Loucy (cell line): Measurements from ENCODE around the gene MCEMP1.

Experiments
- H2AFZ ChIP-seq: fragments of 200-600 bp; sonication (generic); 2 replicates; pipeline ENCODE4 v1.6.0; 2016; ENCODE audit warnings: antibody characterized with exemption, mild to moderate bottlenecking, low read length, moderate library complexity
- H3F3A ChIP-seq: fragments of 200-600 bp; 2 replicates; pipeline ENCODE4 v1.6.0; 2016; ENCODE audit warnings: antibody characterized with exemption, low read depth, mild to moderate bottlenecking
- H3K27me3 ChIP-seq: fragments of 200-600 bp; sonication (generic); 2 replicates; pipeline ENCODE4 v1.6.1; 2014; ENCODE audit warnings: low read length, mild to moderate bottlenecking; ENCODE audit not compliant: insufficient read depth, poor library complexity, severe bottlenecking
- H3K36me3 ChIP-seq: fragments of 200-600 bp; sonication (generic); 2 replicates; pipeline ENCODE4 v1.6.1; 2016; ENCODE audit warnings: low read length; ENCODE audit not compliant: insufficient read depth
- H3K4me1 ChIP-seq: fragments of 200-600 bp; sonication (generic); 2 replicates; pipeline ENCODE4 v1.5.1; 2014; ENCODE audit warnings: low read length, mild to moderate bottlenecking; ENCODE audit not compliant: insufficient read depth, poor library complexity, severe bottlenecking
- H3K4me2 ChIP-seq: fragments of 200-600 bp; sonication (generic); 2 replicates; pipeline ENCODE4 v1.6.0; 2014; ENCODE audit warnings: antibody characterized with exemption, low read length, low read depth, mild to moderate bottlenecking; ENCODE audit not compliant: poor library complexity, severe bottlenecking
- H3K4me3 ChIP-seq: fragments of 200-600 bp; sonication (generic); 2 replicates; pipeline ENCODE4 v1.5.1; 2014; ENCODE audit warnings: low read length, mild to moderate bottlenecking, mixed read lengths; ENCODE audit not compliant: poor library complexity, severe bottlenecking
- H3K79me2 ChIP-seq: fragments of 200-600 bp; sonication (generic); 2 replicates; pipeline ENCODE4 v1.6.1; 2014; ENCODE audit warnings: low read length; ENCODE audit not compliant: insufficient read depth
- H3K9ac ChIP-seq: fragments of 200-600 bp; sonication (generic); 2 replicates; pipeline ENCODE4 v1.6.0; 2014; ENCODE audit warnings: mild to moderate bottlenecking, low read depth, low read length, moderate library complexity; ENCODE audit not compliant: poor library complexity, severe bottlenecking
- H3K9me2 ChIP-seq: fragments of 200-600 bp; sonication (generic); replicated peaks from 2 replicates; pipeline ENCODE4 v1.6.1; 2016; ENCODE audit warnings: low read depth, low read length, mixed read lengths
- H3K9me3 ChIP-seq: fragments of 200-600 bp; sonication (generic); 2 replicates; pipeline ENCODE4 v1.6.1; 2014; ENCODE audit warnings: mild to moderate bottlenecking, antibody characterized with exemption, low read length, low read depth; ENCODE audit not compliant: insufficient read depth
- H4K20me1 ChIP-seq: fragments of 200-600 bp; sonication (generic); 2 replicates; pipeline ENCODE4 v1.6.0; 2014; ENCODE audit warnings: antibody characterized with exemption, low read length, mild to moderate bottlenecking; ENCODE audit not compliant: insufficient read depth, poor library complexity, severe bottlenecking
- EZH2phosphoT487 ChIP-seq: fragments of 200-600 bp; IDR thresholded peaks from 2 replicates; pipeline ENCODE4 v1.6.1; 2018; ENCODE audit warnings: antibody characterized with exemption, mild to moderate bottlenecking, moderate library complexity, borderline replicate concordance
- TF ChIP-seq, protein P1 (sequence below): fragments of 200-600 bp; sonication (generic); conservative IDR thresholded peaks from 2 replicates; pipeline ENCODE4 v1.5.1; 2014; ENCODE audit warnings: mild to moderate bottlenecking, antibody characterized with exemption, low read length

Gene MCEMP1

GRCh38 chr19:7699417-7700401, 22.8 kb downstream of the MCEMP1 start:
- no peaks in the 10 kb centered on the region for H3K27me3 ChIP-seq
- no peaks in the 10 kb centered on the region for H3K36me3 ChIP-seq
- H4K20me1 ChIP-seq = no peaks in the 10 kb centered on the region
- H3K4me2 ChIP-seq = no peak overlapping the region
- H2AFZ ChIP-seq = no peak overlapping the region
- H3K9ac ChIP-seq = no peak overlapping the region
- no peaks in the 10 kb centered on the region for H3K4me1 ChIP-seq
- no peaks in the 10 kb centered on the region for H3F3A ChIP-seq
- H3K4me3 ChIP-seq = no peak overlapping the region
- H3K9me2 ChIP-seq = no peaks in the 10 kb centered on the region
- H3K9me3 ChIP-seq = no peaks in the 10 kb centered on the region
- TF ChIP-seq, protein P1, sequence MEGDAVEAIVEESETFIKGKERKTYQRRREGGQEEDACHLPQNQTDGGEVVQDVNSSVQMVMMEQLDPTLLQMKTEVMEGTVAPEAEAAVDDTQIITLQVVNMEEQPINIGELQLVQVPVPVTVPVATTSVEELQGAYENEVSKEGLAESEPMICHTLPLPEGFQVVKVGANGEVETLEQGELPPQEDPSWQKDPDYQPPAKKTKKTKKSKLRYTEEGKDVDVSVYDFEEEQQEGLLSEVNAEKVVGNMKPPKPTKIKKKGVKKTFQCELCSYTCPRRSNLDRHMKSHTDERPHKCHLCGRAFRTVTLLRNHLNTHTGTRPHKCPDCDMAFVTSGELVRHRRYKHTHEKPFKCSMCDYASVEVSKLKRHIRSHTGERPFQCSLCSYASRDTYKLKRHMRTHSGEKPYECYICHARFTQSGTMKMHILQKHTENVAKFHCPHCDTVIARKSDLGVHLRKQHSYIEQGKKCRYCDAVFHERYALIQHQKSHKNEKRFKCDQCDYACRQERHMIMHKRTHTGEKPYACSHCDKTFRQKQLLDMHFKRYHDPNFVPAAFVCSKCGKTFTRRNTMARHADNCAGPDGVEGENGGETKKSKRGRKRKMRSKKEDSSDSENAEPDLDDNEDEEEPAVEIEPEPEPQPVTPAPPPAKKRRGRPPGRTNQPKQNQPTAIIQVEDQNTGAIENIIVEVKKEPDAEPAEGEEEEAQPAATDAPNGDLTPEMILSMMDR = no peak
- no peak for TF ChIP-seq EZH2phosphoT487
- H3K79me2 ChIP-seq = no peaks in the 10 kb centered on the region

GRCh38 chr19:7701049-7701653, 24.3 kb downstream of the MCEMP1 start:
- Histone ChIP-seq H3K27me3 (no peaks in the 10 kb centered on the region), H3K36me3 (no peaks in the 10 kb centered on the region), H3F3A (no peaks in the 10 kb centered on the region), H3K4me1 (no peaks in the 10 kb centered on the region), H3K79me2 (no peaks in the 10 kb centered on the region), H3K9me2 (no peaks in the 10 kb centered on the region), H4K20me1 (no peaks in the 10 kb centered on the region), H3K4me3 (no peak overlapping the region), H2AFZ (no peak overlapping the region), H3K9ac (no peak overlapping the region), H3K4me2 (no peak overlapping the region), H3K9me3 (no peaks in the 10 kb centered on the region)
- TF ChIP-seq, protein P1 = no peak
- TF ChIP-seq EZH2phosphoT487 = no peak

DNA sequence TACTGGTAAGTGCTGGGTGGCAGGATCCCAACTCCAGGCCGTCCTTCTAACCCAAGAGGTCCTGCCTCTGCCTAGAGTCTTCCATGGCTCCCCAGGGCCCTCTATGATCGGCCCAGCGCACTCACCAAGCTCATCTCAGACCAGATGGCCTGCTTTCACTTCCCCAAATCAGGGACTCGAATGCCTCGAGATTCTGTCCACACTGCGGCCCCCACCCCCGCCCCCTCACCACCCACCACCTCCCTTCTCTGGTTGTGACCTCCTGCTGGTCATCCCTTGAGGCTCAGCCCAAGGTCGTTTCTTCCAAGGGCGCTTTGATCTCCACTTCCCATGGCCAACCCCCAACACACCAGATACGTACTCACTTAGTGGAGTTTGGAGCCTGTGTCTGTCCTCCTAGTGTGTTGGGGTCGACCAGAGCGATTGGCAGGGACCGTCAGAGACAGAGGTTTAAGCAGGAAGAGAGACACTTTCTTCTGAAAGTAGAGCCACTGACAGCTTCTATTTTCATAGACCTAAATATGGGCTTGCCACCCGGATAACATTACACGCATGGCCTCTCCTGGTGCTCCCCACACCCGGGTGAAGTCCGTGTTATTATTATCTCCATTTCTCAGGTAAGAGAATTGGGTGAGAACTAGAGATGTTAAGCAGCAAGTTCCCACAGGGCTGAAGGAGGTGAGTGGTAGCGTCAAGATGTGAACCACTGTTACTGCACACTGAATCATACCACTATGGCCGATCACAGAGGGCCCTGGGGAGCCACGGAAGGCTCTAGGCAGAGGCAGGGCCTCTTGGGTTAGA, 25.0 kb downstream of the MCEMP1 start, which contains the start of gene FCER2:
FCER2 (minus strand) TSS at position 478 of the 804 bp plus-strand sequence. CDS start 2,371 bp downstream, outside the sequence.
- Histone ChIP-seq H2AFZ (no peak within 1 kb of the TSS), H3K4me2 (no peak within 1 kb of the TSS), H3K9me2 (no peaks in the 10 kb centered on the region), H3F3A (no peaks in the 10 kb centered on the region), H3K27me3 (no peaks in the 10 kb centered on the region), H4K20me1 (no peaks in the 10 kb centered on the region), H3K9me3 (no peaks in the 10 kb centered on the region), H3K36me3 (no peaks in the 10 kb centered on the region), H3K9ac (no peak within 1 kb of the TSS), H3K79me2 (no peaks in the 10 kb centered on the region), H3K4me1 (no peaks in the 10 kb centered on the region), H3K4me3 (no peak within 1 kb of the TSS)
- TF ChIP-seq EZH2phosphoT487 = no peak
- TF ChIP-seq, protein P1 = no peak
